GM18519 (cell line): Measurements from ENCODE around the gene OR1J1.

ENCODE experiments used
- ATAC-seq: cut with Tn5 transposase; IDR thresholded peaks from one replicate; pipeline ENCODE4 v1.9.1; 2021; ENCODE audit warnings: mild to moderate bottlenecking, moderate library complexity; ENCODE audit not compliant: unreplicated experiment, low FRiP score

OR1J1 gene, protein sequence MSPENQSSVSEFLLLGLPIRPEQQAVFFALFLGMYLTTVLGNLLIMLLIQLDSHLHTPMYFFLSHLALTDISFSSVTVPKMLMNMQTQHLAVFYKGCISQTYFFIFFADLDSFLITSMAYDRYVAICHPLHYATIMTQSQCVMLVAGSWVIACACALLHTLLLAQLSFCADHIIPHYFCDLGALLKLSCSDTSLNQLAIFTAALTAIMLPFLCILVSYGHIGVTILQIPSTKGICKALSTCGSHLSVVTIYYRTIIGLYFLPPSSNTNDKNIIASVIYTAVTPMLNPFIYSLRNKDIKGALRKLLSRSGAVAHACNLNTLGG

DNA sequence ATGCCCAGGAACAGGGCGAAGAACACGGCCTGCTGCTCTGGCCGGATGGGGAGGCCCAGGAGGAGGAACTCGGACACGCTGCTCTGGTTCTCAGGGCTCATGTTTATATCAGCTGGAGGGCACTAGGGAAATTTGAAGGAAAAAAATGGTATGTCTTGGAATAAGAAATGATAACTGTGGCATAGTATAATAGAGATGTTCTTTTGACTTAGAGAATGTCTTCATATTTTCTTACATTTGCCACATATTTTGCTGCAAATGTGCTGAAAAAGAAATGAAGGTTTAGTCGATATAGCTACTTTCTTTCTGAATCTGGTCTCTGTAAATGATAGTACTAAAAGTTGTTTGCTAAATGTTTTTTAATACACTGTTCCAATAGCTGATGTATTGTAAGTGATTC lies at the start of gene OR1J1:
Gene OR1J1 (minus strand): TSS at position 101 of the 400 bp plus-strand sequence. CDS start 0 bp downstream, at position 101.
- ATAC-seq = no peak

DNA sequence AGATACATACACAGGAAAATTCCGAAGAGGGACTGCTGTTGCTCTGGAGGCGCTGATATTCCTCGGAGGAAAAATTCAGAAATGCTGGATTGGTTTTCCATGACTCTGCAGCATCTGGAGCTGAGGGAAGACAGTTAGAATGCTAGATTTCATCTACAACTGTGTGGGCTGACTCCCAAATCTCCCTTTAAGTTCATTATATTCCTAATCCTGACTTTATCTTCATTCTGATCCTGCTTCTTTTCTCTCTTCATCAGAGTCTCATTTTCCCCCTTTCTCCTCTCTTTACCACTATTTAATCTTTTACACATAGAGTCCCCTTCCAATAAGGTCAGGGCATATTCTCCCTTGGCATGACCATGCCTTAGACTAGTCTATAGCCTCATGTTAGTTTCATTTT lies 49.5 kb upstream of the OR1J1 start, which contains the start of gene OR1N1:
Gene OR1N1 (minus strand): TSS at position 101 of the 400 bp plus-strand sequence. CDS start 0 bp downstream, at position 101.
- no peak for ATAC-seq

DNA sequence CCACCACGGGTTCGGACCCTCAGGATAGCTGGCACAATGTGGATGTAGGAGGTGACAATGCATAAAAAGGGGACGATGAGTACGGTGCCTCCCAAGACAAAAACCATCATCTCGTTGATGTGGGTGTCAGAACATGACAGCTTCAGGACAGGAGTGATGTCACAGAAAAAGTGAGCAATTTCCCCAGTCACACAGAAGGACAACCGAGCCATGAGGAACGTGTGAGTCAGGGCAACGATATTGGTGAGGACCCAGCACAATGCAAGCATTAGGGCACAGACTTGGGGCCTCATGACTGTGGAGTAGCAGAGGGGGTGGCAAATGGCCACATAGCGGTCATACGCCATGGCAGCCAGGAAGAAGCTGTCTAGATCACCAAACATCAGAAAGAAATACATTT lies 48.9 kb upstream of the OR1J1 start:
- ATAC-seq = no peak

DNA sequence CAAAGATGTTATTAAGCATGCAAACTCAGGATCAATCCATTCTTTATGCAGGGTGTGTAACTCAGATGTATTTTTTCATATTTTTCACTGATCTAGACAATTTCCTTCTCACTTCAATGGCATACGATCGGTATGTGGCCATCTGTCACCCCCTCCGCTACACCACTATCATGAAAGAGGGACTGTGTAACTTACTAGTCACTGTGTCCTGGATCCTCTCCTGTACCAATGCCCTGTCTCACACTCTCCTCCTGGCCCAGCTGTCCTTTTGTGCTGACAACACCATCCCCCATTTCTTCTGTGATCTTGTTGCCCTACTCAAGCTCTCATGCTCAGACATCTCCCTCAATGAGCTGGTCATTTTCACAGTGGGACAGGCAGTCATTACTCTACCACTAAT lies 41.6 kb upstream of the OR1J1 start:
- ATAC-seq = no peak

DNA sequence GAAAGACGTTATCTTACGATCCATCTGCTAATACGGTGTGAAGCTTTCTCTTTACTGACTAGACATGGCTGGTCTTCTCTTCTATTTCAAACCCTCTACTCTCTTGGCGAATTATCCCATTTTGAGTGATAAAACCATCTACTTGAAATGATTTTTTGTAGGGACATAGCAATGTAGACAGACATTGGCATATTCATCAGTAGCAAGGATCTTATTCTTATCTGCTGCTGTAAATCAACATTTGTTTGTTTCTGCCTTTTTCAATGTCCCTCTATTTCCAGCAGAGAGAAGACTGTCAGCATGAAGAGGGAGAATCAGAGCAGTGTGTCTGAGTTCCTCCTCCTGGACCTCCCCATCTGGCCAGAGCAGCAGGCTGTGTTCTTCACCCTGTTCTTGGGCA lies 41.1 kb upstream of the OR1J1 start, which contains the start of gene OR1J4:
Gene OR1J4 (plus strand): TSS at position 301 of the 400 bp plus-strand sequence. CDS start 0 bp downstream, at position 301.
- ATAC-seq = no peak

DNA sequence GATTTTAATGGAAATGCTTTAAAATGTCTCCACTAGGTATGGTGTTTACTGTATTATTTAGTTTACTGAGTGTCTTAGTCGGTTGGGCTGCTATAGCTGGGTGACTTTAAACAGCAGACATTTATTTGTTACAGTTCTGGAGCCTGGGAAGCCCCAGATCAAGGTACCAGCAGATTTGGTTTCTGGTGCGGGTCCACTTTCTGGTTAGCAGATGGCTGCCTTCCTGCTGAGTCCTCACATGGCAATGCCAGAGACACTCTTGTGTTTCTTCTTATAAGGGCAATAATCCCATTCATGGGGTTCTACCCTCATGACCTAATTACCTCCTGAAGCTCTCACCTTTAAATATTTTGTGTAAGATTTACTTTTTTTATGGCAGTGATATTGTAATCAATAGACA lies 40.5 kb upstream of the OR1J1 start:
- ATAC-seq = no peak

DNA sequence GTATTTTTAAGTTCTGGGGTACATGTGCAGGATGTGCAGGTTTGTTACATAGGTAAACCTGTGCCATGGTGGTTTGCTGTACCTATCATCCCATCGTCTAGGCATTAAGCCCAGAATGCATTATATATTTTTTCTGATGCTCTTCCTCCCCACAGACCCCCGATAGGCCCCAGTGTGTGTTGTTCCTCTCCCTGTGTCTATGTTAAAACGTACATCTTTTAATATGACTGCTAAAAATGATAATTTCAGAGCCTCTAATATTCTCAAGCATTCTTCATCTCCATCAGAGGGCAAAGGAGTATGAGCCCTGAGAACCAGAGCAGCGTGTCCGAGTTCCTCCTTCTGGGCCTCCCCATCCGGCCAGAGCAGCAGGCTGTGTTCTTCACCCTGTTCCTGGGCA lies 32.8 kb upstream of the OR1J1 start, which contains the start of gene OR1J2:
Gene OR1J2 (plus strand): TSS at position 301 of the 400 bp plus-strand sequence. CDS start 0 bp downstream, at position 301.
- no peak for ATAC-seq

DNA sequence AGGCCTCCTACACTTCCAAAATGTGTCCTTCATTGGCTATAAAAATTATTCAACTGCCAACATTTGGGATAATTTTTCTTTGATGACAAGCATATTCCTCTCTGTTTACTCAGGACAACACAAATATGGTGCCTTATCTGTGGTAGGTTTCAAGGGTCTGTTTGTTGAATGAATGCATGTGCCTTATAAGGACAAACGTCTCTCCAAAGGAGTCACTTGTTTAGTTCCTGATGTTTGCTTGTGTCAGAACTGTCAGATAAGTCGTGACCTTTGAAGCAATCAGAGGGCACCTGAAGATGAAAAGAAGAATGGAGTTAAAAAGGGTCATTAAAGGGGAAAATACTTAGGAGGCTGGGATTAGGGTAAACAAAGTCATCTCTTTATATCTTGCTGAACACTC lies 29.2 kb upstream of the OR1J1 start:
- no peak for ATAC-seq

DNA sequence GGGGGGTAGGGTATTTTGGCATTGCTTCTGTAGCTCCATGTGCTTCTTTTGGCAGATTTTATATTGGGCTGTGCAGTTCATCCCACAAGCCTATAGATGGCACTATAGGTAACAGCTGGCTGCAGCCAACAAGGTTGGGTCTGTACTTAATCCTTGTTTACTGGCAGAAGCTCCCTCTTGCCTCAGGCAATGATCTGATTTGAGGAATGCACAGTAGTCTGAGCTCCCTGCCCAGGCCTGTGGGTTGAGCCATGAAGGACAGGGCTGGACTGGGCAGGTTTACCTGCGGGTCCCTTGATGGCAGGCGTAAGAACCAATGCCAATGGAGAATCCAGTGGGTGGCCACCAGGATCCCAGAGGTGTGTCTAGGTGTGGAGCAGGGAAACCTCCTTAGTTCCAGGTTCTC lies 21.2 kb upstream of the OR1J1 start:
- ATAC-seq = peak; percentile 83

DNA sequence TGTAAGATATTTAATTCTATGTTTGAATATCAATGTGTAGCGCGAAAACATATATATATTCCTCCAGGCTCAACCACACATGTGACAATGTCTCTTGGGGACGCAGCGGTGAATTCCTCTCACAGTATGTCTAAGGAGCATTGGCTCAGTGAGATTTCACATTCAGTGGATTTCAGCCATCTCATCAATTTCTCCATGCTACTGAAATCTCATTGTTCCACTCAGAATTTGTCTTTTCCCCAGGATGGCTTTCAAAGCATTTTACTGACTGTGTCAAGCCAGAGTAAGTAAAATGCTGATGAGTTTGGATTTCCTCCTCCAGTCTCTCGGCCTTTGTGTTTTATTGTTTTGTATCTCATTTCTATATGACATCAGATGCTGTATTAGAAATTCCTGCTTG lies 1.3 kb upstream of the OR1J1 start:
- no peak for ATAC-seq

DNA sequence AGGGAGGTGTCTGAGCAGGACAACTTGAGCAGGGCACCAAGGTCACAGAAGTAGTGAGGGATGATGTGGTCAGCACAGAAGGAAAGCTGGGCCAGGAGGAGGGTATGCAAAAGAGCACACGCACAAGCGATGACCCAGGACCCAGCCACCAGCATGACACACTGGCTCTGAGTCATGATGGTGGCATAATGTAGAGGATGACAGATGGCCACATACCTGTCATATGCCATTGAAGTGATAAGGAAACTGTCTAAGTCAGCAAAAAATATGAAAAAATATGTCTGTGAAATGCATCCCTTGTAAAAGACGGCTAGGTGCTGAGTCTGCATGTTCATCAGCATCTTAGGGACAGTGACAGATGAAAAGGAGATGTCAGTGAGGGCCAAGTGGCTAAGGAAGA lies 380 bp downstream of the OR1J1 start:
- ATAC-seq = no peak

DNA sequence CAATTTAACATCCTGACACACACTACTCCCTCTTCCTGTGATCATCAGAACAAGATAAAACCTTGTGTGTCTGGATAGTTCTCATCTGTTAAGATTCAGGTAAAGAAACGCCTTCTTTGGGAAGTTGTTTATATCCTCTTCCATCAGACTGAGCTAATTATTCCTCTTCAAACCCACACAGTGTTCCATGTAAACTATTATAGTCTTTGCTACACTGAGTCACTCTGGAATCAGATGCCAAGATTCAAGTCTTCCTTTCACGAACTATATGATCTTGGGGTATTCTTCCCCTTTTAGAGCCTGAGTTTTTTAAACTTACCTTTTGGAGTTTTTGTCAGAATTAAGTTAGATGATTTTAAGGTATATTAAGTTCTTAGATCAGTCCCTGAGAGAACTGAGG lies 2.0 kb downstream of the OR1J1 start:
- ATAC-seq = no peak

DNA sequence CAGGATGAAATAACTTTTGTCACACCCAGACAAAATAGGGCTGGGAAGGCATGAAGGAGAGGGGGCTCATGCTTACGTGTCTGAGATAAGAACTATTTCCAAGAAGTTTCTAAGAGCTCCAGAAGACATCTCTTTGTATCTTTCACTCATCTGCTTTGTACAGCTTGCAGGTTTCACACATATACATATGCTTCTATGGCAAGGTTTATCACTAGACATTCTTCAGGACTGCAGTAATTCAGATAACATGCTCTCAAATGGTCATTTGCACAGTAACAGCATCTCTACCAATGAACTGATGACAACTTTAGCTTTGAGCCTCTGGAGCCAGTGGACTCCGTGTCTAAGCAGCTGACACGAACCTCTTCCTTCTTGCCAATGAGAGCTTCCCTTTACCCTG lies 3.2 kb downstream of the OR1J1 start:
- no peak for ATAC-seq

DNA sequence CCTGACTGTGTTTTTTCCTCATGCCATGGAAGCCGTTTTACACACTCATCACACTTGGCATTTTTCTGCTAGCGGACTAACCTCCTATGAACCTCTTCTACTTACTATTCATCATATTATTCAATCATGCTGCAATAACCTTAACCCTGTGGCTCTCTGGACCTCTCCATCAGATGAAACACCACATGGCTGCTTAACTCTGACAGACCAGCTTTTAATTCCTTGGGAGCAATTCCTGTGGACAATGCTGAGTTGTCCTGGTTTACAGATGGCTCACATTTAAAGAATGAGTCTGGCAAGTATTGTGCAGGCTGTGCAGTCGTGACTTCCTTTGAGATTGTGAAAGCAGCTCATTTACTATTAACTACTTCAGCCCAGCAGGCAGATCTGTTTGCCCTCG lies 9.0 kb downstream of the OR1J1 start:
- no peak for ATAC-seq

DNA sequence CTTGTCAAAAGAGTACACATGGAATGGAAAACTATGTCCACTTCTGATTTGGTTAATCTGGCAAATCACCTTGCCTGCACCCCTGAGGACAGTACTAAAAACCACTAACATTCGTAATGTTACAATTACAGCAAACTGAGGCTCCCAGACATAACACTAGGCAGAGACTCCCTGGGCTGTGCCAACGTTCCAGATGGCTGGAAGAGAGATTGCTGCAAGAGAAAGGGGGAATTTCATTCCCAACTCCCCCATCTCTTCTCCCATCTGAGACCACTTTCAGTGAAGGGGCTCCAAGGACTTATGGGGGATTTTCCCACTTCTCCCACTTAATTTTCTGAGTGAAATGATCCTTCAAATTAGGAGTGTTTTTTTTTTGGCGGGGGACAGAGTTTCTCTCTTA lies 11.3 kb downstream of the OR1J1 start:
- ATAC-seq = no peak

DNA sequence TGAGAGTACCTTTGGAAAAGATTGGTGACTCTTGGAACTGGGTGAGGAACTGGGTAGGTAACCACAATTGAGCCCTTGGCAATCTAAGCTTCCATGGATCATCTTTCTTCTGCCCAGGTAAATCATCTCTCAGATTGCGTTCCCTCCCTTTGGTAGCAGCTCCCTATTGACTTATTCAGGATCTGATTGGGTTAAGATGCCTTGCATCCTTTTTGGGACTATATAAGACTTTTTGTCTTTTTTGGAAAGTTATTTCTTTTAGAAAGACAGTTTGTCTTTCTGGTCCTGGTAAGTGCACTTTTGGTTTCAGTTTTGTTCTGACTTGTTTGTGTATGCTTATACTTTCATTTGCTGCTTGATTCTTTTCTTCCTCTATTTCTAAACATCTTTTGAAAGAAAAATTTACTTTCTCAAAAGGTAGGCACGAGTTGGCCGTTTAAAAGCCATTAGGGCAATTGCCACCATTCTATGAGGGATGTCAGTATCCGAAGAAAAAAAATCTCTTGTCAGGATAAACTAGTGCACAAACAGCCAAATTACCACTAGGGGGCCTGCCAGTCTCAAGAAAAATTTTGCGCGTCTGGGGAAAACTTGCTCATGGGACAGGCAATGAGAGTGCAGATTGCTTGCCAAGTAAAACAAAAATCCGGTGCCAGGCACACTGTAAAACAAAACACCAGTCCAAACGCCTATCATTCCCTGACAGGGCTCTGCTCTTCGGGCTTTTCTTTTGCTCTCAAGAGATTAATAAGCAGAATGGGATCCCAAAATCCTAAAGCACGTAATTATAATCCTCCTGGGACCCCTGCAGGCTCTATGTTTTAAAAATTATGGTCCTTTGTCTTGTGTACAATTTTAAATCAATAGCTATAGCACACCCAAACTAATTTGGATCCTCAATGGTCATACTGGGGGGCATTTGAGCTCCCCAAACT lies 12.8 kb downstream of the OR1J1 start:
- ATAC-seq = peak; percentile 62

DNA sequence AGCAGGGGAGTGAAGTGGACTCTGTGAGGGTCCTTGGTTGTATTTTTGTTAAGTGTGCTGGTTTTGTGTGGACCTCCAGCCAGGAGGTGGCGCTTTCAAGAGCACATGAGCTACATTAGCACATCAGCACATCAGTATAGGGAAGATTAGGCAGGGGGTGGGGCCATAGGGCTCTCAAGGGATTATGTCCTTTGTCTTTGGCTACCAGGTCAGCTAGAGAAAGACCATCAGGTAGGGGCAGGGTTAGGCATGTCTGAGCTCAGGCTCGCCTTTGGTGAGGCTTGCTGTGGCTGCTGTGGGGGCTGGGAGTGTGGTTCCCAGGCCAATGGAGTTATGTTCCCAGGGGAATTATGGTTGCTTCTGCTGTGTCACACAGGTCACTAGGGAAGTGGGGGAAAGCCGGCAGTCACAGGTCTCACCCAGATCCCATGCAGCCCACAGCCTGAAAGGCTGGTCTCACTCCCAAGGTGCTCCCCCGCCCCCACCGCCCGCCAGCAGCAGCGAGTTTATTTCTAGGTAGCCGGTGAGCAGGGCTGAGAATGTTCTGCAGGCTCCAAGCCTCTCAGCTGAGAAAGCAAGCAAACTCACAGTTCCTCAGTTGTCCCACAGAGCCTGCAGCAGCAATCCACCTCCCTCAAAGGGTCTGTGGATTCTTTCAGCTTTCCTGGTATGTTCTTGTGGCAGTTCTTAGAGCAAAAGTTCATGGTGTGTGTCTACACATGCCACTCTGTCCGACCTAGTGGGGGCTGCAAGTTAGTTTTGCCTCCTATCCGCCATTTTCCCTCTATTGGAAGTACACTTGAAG lies 13.7 kb downstream of the OR1J1 start:
- no peak for ATAC-seq

DNA sequence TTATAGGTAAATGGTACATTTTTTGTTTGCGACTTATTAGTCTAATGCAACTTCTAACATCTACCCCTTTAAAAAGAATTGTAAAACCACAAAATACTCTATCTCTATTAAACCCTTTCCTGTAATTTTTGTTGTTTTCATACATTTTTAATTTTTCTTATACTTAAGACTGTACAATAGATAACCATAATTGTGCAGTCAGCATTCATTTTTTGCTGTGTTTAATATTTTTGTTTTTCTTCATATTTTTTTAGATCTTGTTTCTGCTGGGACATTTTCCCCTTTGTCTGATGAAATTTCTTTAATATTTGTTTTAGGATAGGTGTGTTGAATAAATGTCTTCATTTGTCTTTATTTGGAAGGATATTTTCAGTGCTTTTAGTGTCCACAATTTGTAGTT lies 19.9 kb downstream of the OR1J1 start:
- ATAC-seq = no peak

DNA sequence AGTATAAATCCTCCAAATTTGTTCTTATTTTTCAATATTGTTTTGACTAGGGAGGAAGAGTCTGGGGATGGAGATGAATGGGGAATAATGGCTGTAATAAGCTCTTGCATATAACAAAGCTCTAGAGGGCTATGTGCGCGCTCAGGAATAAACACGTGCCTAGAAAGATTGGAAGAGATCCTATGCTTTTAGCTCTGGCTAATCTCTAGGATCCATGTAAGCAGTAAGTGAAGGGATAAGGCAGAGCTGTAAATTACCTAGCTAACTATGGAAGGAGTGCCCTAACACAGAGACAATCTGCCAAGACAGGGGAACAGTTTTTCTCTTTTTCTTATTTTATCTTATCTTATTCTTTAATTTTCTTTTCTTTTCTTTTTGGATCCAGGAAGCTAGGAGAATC lies 21.6 kb downstream of the OR1J1 start:
- no peak for ATAC-seq

DNA sequence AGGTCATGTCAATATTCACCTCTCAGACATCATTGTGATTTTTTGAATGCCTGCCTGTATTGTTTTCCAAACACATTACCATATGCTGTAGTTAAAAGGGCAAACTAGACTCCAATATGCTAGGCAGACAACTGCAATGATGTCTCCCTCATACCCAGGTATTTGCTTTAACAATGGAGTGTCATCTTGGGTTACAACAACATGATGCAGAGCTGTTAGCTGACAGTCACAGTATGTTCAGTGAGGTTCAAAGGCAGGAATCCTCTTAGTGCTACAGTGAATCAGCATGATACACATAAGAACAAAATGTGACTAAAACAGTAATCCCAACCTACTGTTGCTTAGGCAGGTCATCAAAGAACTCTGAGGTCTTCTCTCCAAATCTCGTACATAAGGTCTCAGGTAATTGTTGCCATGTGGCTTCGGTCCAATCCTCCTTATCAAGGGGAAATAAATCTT lies 24.0 kb downstream of the OR1J1 start:
- ATAC-seq = no peak
